Inflammatory macrophage (primary cell): ENCODE results near the gene KHDC1.
"Not testable (repeated sequence)": the region's sequence is repeated elsewhere in the genome, so short reads cannot be mapped to it uniquely, and the experiment has no call there.

Experiments
- DNase-seq, 2 donors: peaks; one replicate each; pipeline ENCODE4 v3.0.0-alpha.2; 2020 to 2022

KHDC1 gene

GRCh38 chr6:73248192-73248903 is 14.6 kb downstream of the KHDC1 start:
- no peak for DNase-seq

DNA sequence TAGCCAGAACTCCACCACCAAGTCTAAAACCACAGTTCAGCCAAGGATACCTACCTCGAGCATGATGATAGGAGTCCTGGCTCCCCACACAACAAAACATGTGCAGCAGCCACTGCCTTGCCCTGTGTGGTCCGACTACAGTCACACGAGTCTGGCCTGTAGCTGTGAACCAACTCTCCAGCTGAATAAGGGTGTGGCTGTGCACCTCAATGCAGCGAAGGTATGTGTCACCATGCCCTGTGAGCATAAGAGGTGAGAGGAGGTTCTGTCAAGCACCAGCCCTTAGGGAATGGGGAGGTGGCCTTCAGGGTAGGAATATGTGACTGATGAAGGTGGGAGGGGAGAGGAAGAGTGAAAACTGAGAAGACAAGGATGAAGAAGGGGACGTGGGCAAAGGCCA is 21.0 kb downstream of the KHDC1 start:
- DNase-seq, result no peak

DNA sequence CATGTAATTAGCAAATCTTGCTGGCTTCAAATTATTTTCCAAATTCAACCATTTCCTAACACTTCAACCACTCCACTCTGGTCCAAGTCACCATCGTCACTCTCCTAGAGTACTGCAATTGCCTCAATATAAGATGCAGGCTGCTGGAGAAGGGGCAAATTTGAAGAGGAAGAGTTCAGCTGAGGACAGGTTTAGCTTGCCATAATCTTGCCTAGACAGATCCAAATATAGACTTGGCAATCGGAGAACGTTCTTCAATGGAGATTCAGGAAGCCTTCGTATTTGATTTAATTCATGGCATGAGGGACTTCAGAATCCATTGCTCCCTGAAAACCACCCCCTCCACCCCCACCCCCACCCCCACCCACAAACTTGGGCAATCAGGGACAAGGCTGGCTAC is 22.3 kb downstream of the KHDC1 start:
- DNase-seq, result no peak

DNA sequence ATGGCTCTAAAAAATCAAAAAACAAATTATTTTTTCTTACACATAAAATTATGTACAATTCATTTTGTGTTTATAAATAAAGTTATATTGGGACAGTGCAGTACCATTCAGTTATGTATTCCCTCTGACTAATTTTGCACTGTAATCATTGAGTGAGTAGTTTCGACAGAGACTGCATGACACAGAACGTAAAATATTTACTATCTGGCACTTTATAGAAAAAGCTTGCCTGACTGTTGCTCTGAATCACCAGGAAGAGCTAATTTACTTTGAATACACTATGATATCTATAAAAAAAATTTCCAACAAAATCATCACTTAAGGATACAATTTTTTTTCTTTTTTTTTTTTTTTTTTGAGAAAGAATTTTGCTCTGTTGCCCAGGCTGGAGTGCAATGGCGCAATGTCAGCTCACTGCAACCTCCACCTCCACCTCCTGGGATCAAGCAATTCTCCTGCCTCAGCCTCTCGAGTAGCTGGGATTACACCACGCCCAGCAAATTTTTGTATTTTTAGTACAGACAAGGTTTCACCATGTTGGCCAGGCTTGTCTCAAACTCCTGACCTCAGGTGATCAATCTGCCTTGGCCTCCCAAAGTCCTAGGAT is 26.7 kb downstream of the KHDC1 start:
- no peak for DNase-seq

DNA sequence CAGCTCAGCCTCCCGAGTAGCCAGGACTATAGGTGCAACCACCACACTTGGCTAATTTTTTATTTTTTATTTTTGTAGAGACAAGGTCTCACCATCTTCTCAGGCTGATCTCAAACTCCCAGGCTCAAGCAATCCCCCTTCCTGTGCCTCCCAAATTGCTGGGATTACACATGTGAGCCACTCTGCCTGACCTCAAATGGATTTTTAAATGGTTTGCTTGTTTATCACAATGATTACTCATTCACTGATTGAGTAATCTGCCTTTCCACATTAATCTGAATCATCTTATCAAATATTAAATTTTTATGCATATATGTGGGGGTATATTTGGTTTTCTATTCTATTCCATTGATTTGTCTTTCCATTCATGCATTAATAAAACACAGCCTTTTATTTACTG is 28.3 kb downstream of the KHDC1 start:
- no peak for DNase-seq

- not testable (repeated sequence) for DNase-seq
Measured at GRCh38 chr6:73233971-73234370, 29.0 kb downstream of the KHDC1 start.

DNA sequence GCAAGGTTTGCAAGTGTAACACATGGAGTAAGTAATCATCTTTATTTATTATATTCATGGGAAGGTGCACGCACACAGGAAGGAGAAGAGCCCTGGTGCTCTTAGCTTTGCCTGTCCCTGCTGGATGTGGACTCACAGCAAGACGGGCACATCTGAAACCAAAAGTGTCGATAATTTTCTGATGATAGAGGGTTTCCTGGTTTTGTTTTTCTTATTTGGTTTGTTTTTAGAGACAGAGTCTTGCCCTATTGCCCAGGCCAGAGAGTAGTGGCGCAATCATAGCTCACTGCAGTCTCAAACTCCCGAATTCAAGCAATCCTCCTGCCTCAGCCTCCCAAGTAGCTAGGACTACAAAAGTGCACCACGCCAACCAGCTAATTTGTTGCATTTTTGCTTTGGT is 29.9 kb downstream of the KHDC1 start:
- no peak for DNase-seq

DNA sequence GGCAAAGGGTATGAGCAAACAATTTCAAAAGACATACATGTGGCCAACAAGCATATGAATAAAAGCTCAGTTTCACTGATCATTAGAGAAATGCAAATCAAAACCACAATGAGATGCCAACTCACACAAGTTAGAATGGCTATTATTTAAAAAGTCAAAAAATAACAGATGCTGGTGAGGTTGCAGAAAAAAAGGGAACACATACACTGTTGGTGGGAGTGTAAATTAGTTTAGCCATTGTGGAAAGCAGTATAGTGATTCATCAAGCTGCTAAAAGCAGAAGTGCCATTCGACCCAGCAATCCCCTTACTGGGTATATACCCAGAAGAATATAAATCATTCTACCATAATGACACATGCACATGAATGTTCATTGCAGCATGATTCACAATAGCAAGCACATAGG is 31.0 kb downstream of the KHDC1 start:
- peak; percentile 55 to 72 for DNase-seq

DNA sequence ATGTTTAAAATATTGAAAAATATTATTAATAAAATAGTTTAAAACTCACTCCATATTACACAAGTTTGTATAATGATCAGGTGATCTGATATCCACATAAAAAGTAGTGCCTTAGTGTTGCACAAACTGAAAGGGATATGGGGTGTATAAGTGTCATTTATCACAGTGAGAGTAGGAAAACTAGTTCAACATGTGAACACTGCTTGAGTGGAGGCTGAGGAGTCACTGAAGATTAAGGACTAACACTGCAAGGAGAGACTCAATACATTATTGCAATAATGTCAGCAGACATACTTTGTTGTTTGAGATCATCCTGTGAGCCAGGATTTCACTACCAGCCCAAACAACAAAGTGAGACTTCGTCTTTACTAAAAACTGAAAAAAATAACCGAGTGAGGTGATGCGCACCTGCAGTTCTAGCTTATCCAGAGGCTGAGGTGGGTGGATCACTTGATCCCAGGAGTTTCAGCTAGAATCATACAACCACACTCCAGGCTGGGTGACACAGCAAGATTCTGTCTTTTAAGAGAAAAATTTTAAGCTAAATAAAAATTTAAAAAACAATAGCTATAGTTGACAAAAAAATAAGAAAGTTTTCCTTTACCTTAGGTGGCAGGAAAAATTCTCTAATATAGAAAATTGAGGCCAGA is 35.3 kb downstream of the KHDC1 start:
- DNase-seq, result no peak

GRCh38 chr6:73225396-73225795 is 37.6 kb downstream of the KHDC1 start, which contains the start of gene KHDC1L:
TSS of gene KHDC1L (minus strand) at chr6:73225496. CDS start at chr6:73225408, 88 bp downstream.
- DNase-seq, result no peak

DNA sequence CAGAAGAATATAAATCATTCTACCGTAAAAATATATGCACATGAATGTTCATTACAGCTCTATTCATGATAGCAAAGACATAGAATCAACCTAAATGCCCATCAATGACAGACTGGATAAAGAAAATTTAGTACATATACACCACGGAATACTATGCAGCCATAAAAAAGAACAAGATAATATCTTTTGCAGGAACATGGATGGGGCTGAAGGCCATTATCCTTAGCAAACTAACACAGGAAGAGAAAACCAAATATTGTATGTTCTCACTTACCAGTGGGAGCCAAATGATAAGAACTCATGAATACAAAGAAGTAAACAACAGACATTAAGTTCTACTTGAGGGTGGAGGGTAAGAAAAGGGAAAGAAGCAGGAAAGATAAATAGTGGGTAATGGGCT is 46.1 kb downstream of the KHDC1 start:
- DNase-seq, result no peak

DNA sequence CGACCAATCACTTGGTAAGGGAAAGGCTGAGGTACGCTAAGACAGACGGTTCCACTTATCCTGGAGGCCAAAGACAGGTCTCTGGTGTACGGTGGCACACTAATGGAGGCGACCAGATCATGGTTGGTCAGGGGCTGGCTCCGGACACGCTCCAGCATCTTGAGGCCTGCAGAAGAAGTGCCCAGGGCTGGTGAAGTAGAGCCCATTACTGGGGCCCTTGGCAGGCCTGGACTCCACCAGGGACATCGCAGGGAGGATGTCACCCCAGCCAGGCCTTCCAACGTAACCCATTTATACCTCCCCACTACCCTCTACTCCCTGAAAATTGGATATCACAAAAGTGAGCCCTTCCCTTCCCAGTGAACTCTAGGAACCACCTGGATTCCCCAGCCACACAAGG is 53.9 kb downstream of the KHDC1 start:
- no peak for DNase-seq

DNA sequence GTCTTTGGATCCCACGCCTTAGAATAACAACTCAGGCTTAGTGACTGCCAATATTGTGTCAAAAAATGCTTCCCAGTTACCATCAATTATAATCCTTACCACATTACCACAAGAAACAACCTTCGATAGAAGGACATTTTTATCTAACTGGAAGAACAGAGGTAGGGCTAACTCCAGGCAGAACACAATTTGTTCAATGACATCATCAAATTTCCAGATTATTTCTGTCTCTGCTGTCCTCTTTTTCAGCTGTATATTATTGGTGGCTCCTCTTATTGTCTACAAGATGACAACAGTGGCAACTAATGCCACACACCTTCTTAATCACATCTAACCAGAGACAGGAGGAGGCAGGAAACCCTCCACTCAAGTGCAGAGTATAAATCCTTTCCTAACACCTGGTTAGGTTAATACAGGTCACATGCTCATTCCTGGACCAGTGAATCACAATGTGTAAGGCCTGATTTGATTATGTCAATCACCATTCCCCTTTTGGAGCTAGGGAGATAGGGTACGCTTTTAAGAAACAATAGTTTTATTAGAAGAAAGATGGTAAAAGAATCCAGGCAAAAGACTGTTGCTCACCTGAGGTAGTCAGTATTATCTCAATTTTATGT is 55.7 kb downstream of the KHDC1 start:
- no peak for DNase-seq

- no peak for DNase-seq
Measured at GRCh38 chr6:73204252-73204651, 58.7 kb downstream of the KHDC1 start.

DNA sequence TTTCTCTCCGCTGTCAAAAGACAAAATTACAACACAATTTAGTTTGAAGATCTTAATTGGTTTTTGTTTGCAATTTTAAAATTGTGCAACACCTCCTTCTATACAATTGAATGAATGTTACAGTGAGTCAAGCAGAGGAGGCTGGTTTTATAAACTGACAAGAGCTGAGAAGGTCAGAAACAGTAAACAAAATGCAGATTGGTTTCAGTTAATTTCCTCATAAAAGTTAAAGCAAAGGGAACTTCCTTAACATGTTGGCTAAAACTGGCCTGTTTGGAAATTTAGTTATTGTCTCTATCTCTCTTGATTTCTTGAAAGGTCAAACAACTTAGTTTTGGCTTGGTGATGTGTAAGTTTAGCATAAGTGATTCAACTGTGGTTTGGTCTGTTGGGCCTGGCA is 59.9 kb downstream of the KHDC1 start:
- no peak for DNase-seq

DNA sequence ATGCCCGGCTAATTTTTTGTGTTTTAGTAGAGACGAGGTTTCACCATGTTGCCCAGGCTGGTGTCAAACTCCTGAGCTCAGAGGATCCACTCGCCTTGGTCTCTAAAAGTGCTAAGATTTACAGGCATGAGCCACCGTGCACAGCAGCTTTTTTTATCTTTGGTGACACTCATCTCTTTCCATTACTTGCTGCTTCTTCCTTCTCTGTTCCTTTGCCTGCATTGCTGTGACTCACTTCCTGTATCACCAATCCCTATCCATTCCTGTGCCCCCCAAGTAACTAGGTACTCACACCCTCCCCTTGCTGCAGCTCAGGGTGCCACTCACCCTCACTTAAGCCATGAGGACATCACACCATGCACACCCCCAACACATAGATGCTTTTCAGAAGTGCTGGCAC is 62.3 kb downstream of the KHDC1 start:
- no peak for DNase-seq

GRCh38 chr6:73200247-73200646 is 62.7 kb downstream of the KHDC1 start:
- DNase-seq, result no peak

DNA sequence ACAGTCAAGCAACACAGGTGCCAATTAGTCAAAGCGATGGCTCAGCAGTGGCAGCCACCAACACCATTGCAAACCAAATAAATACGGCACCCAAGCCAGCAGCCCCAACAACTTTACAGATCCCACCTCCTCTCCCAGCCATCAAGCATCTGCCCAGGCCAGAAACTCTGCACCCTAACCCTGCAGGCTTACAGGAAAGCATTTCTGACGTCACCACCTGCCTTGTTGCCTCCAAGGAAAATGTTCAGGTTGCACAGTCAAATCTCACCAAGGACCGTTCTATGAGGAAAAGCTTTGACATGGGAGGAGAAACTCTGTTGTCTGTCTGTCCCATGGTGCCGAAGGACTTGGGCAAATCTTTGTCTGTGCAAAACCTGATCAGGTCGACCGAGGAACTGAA is 68.3 kb downstream of the KHDC1 start:
- DNase-seq, result no peak

DNA sequence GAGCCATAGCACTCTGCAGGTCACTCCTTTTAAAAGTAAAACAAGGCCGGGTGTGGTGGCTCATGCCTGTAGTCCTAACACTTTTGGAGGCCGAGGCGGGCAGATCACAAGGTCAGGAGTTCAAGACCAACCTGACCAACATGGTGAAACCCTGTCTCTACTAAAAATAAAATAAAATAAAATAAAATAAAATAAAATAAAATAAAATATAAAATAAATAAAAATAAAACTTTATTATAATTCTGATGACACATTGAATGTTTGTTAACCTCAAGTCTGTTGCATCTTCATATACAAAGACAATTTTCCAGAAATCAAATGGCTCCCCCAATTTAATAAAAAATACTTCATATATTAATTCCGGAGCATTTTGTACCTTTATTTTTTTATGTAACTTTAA is 69.7 kb downstream of the KHDC1 start:
- not testable (repeated sequence) for DNase-seq
